H1 (cell line): ENCODE measurements around the gene RELN. TPM values are rescaled to one million over a fixed set of nuclear protein-coding genes. Genes with fewer than 3 reads are reported as not detected.

Experiments
- CTCF ChIA-PET: fragments of 300-600 bp; sonication (Branson Sonifier 250); formaldehyde crosslinking; loops from one replicate; lab custom pipeline; 2021; ENCODE audit not compliant: partially characterized antibody; lab: Charles Lee
- POLR2A ChIA-PET: fragments of 300-600 bp; sonication (Branson Sonifier 250); formaldehyde crosslinking; loops from one replicate; lab custom pipeline; 2021; ENCODE audit warnings: inconsistent platforms; ENCODE audit not compliant: partially characterized antibody; lab: Charles Lee
- DNase-seq, 2 experiments: peaks; one replicate each; pipeline versions ENCODE4 v3.0.0 to v3.0.0-alpha.2; 2010 to 2022; ENCODE audit warnings: low spot score in 2 of 2, low read depth in 1 of 2, mixed read lengths in 1 of 2
- FAIRE-seq: peaks from 2 replicates; lab custom pipeline; 2011; peaks lifted over from hg19 to GRCh38; lab: Jason Lieb, UNC
- H2AFZ ChIP-seq: 2 replicates; pipeline ENCODE4 v1.8.1; 2012; ENCODE audit warnings: low read length, inconsistent platforms
- H2AK5ac ChIP-seq: 2 replicates; pipeline ENCODE4 v1.6.1; 2013; ENCODE audit warnings: low read depth, low read length
- H2BK120ac ChIP-seq: replicated peaks from 2 replicates; pipeline ENCODE3; 2013; ENCODE audit warnings: low read depth, low read length, inconsistent platforms
- H2BK12ac ChIP-seq: 2 replicates; pipeline ENCODE4 v1.6.1; 2013; ENCODE audit warnings: low read depth, low read length
- H2BK15ac ChIP-seq: 2 replicates; pipeline ENCODE4 v1.6.1; 2013; ENCODE audit warnings: low read length
- H2BK20ac ChIP-seq: 2 replicates; pipeline ENCODE4 v1.6.1; 2013; ENCODE audit warnings: low read length
- H2BK5ac ChIP-seq: 2 replicates; pipeline ENCODE4 v1.6.1; 2013; ENCODE audit warnings: low read depth, low read length
- H3K14ac ChIP-seq: 2 replicates; pipeline ENCODE4 v1.6.1; 2013; ENCODE audit warnings: inconsistent platforms; ENCODE audit not compliant: insufficient read length
- H3K18ac ChIP-seq: 2 replicates; pipeline ENCODE4 v1.6.1; 2013; ENCODE audit warnings: low read length; ENCODE audit errors: extremely low read depth
- H3K23ac ChIP-seq: 2 replicates; pipeline ENCODE4 v1.6.1; 2013; ENCODE audit warnings: inconsistent platforms; ENCODE audit not compliant: insufficient read length
- H3K23me2 ChIP-seq: 2 replicates; pipeline ENCODE4 v1.6.1; 2013; ENCODE audit warnings: low read depth, low read length
- H3K27ac ChIP-seq: 2 replicates; pipeline ENCODE4 v1.6.1; 2011; ENCODE audit warnings: low read depth, low read length, inconsistent platforms
- H3K27me3 ChIP-seq, 4 experiments: replicated peaks in 1 of 4; 1 replicate in 1 of 4; 2 replicates in 3 of 4; pipeline versions ENCODE4 v1.6.1 to v1.8.1; 2011 to 2013; ENCODE audit warnings: low read length in 3 of 4, mild to moderate bottlenecking in 3 of 4, inconsistent platforms in 2 of 4, mixed read lengths in 2 of 4, moderate library complexity in 1 of 4; ENCODE audit not compliant: control insufficient read depth in 3 of 4, insufficient read depth in 3 of 4; ENCODE audit errors: extremely low read depth in 1 of 4
- H3K36me3 ChIP-seq, 4 experiments: 2 replicates each; pipeline versions ENCODE4 v1.6.1 to v1.8.1; 2011 to 2013; ENCODE audit warnings: mild to moderate bottlenecking in 4 of 4, low read length in 3 of 4, moderate library complexity in 2 of 4, control low read depth in 1 of 4, inconsistent platforms in 1 of 4; ENCODE audit not compliant: insufficient read depth in 4 of 4, control insufficient read depth in 2 of 4
- H3K4ac ChIP-seq: replicated peaks from 2 replicates; pipeline ENCODE3; 2013; ENCODE audit warnings: low read length, low read depth, mixed read lengths, inconsistent platforms; ENCODE audit not compliant: insufficient read length
- H3K4me1 ChIP-seq, 4 experiments: replicated peaks in 1 of 4; 1 replicate in 1 of 4; 2 replicates in 3 of 4; pipeline versions ENCODE4 v1.6.1 to v1.8.1; 2011 to 2013; ENCODE audit warnings: low read length in 3 of 4, inconsistent platforms in 2 of 4, mixed read lengths in 1 of 4; ENCODE audit not compliant: insufficient read depth in 4 of 4, control insufficient read depth in 3 of 4
- H3K4me2 ChIP-seq, 2 experiments: 2 replicates each; pipeline versions ENCODE4 v1.6.1 to v1.8.1; 2011 to 2013; ENCODE audit warnings: low read depth in 2 of 2, low read length in 2 of 2, control low read depth in 1 of 2, inconsistent platforms in 1 of 2, mild to moderate bottlenecking in 1 of 2; ENCODE audit not compliant: insufficient read depth in 1 of 2
- H3K4me3 ChIP-seq, 4 experiments: fragments of 200-600, 300-600 bp in 1 of 4; sonication (generic), shearing (Covaris generic), sonication (Bioruptor Twin) in 1 of 4; 2 replicates each; pipeline versions ENCODE4 v1.5.1 to v1.8.1; 2011 to 2016; ENCODE audit warnings: low read length in 4 of 4, low read depth in 3 of 4, control low read depth in 2 of 4, inconsistent platforms in 2 of 4, mild to moderate bottlenecking in 2 of 4, mixed read lengths in 1 of 4, moderate library complexity in 1 of 4; ENCODE audit not compliant: insufficient read depth in 2 of 4; ENCODE audit errors: extremely low read depth in 1 of 4
- H3K56ac ChIP-seq: replicated peaks from 2 replicates; pipeline ENCODE3; 2013; ENCODE audit warnings: low read depth, mild to moderate bottlenecking, mixed read lengths, low read length, inconsistent platforms; ENCODE audit not compliant: insufficient read length
- H3K79me1 ChIP-seq: 2 replicates; pipeline ENCODE4 v1.6.1; 2013; ENCODE audit warnings: low read depth, low read length, control low read depth
- H3K79me2 ChIP-seq, 2 experiments: 2 replicates each; pipeline versions ENCODE4 v1.6.1 to v1.8.1; 2012 to 2013; ENCODE audit warnings: low read length in 2 of 2, mild to moderate bottlenecking in 2 of 2, inconsistent platforms in 1 of 2; ENCODE audit not compliant: insufficient read depth in 2 of 2, control insufficient read depth in 1 of 2
- H3K9ac ChIP-seq, 4 experiments: replicated peaks in 1 of 4; 1 replicate in 1 of 4; 2 replicates in 3 of 4; pipeline versions ENCODE4 v1.6.1 to v1.8.1; 2011 to 2013; ENCODE audit warnings: low read depth in 3 of 4, low read length in 3 of 4, control low read depth in 2 of 4, mild to moderate bottlenecking in 2 of 4, moderate library complexity in 2 of 4, inconsistent platforms in 1 of 4; ENCODE audit errors: extremely low read depth in 1 of 4
- H3K9me3 ChIP-seq, 2 experiments: 2 replicates each; pipeline versions ENCODE4 v1.6.1 to v1.8.1; 2012 to 2013; ENCODE audit warnings: mild to moderate bottlenecking in 2 of 2, moderate library complexity in 2 of 2, control low read depth in 1 of 2, inconsistent platforms in 1 of 2, low read depth in 1 of 2, low read length in 1 of 2, mixed read lengths in 1 of 2; ENCODE audit not compliant: insufficient read depth in 2 of 2
- H4K20me1 ChIP-seq, 2 experiments: replicated peaks in 1 of 2; 2 replicates each; pipeline versions ENCODE3 to v1.8.1; 2011 to 2013; ENCODE audit warnings: inconsistent platforms in 2 of 2, low read length in 2 of 2, mild to moderate bottlenecking in 1 of 2; ENCODE audit not compliant: insufficient read depth in 2 of 2, control insufficient read depth in 1 of 2
- H4K5ac ChIP-seq: 2 replicates; pipeline ENCODE4 v1.6.1; 2013; ENCODE audit warnings: low read length, low read depth, mixed read lengths, inconsistent platforms; ENCODE audit not compliant: insufficient read length
- H4K8ac ChIP-seq: 2 replicates; pipeline ENCODE4 v1.8.0; 2013; ENCODE audit warnings: mild to moderate bottlenecking, moderate library complexity, low read length, inconsistent platforms; ENCODE audit not compliant: insufficient read depth; ENCODE audit errors: extremely low read depth
- H4K91ac ChIP-seq: replicated peaks from 2 replicates; pipeline ENCODE3; 2013; ENCODE audit warnings: low read length, mixed read lengths, inconsistent platforms; ENCODE audit not compliant: insufficient read length
- CHD1 ChIP-seq: IDR thresholded peaks from 2 replicates; pipeline ENCODE4 v1.6.1; 2012; ENCODE audit warnings: low read depth, low read length, improper control_type of control experiment
- CTBP2 ChIP-seq: IDR thresholded peaks from 2 replicates; pipeline ENCODE4 v1.7.0; 2011; ENCODE audit warnings: borderline replicate concordance, mild to moderate bottlenecking, moderate library complexity, mixed read lengths, low read length; ENCODE audit not compliant: insufficient read depth, insufficient read length
- CTCF ChIP-seq, 3 experiments: IDR thresholded peaks; 1 replicate in 2 of 3; 2 replicates in 1 of 3; pipeline versions ENCODE4 v1.5.1 to v1.6.1; 2011; ENCODE audit warnings: low read length in 3 of 3, mild to moderate bottlenecking in 3 of 3, inconsistent platforms in 2 of 3, low read depth in 1 of 3, moderate library complexity in 1 of 3; ENCODE audit not compliant: insufficient read depth in 1 of 3; ENCODE audit errors: control extremely low read depth in 1 of 3
- EGR1 ChIP-seq: IDR thresholded peaks from 2 replicates; pipeline ENCODE4 v1.6.1; 2011; ENCODE audit warnings: low read depth, low read length, borderline replicate concordance
- GTF2F1 ChIP-seq: IDR thresholded peaks from 2 replicates; pipeline ENCODE4 v1.6.1; 2012; ENCODE audit warnings: low read depth, low read length, improper control_type of control experiment, borderline replicate concordance
- KDM1A ChIP-seq: fragments of 200-600, 300-600 bp; sonication (generic); IDR thresholded peaks from 2 replicates; pipeline ENCODE4 v1.7.1; 2016; ENCODE audit warnings: mild to moderate bottlenecking, low read length, borderline replicate concordance
- NRF1 ChIP-seq: IDR thresholded peaks from 2 replicates; pipeline ENCODE4 v1.6.1; 2011; ENCODE audit warnings: mild to moderate bottlenecking, low read depth, low read length, improper control_type of control experiment
- POLR2A ChIP-seq, 2 experiments: IDR thresholded peaks; 1 replicate in 1 of 2; 2 replicates in 1 of 2; pipeline ENCODE4 v1.6.1; 2011; ENCODE audit warnings: low read depth in 2 of 2, low read length in 2 of 2, mild to moderate bottlenecking in 2 of 2; ENCODE audit errors: control extremely low read depth in 1 of 2
- POU5F1 ChIP-seq: IDR thresholded peaks from 2 replicates; pipeline ENCODE4 v1.6.1; 2011; ENCODE audit warnings: low read depth, mild to moderate bottlenecking, low read length, moderate library complexity
- RFX5 ChIP-seq: IDR thresholded peaks from 2 replicates; pipeline ENCODE4 v1.6.1; 2011; ENCODE audit warnings: low read depth, low read length, improper control_type of control experiment, borderline replicate concordance
- SUZ12 ChIP-seq: fragments of 200-600 bp; sonication (generic); IDR thresholded peaks from 2 replicates; pipeline ENCODE4 v1.6.1; 2012; ENCODE audit warnings: mild to moderate bottlenecking, inconsistent platforms, low read length, moderate library complexity, mixed read lengths
- TBP ChIP-seq: IDR thresholded peaks from 2 replicates; pipeline ENCODE4 v1.6.1; 2011; ENCODE audit warnings: low read depth, low read length, improper control_type of control experiment
- TEAD4 ChIP-seq: IDR thresholded peaks from 2 replicates; pipeline ENCODE4 v1.6.1; 2012; ENCODE audit warnings: low read depth, low read length, inconsistent platforms, mixed read lengths
- WGBS, 2 experiments: shearing (Covaris generic) in 1 of 2; methylation state at CpG; one replicate each; pipeline versions ENCODE4 v1.1.6 to v1.1.7; 2013 to 2015; ENCODE audit warnings: low lambda C conversion rate in 2 of 2, mixed read lengths in 2 of 2, inconsistent platforms in 1 of 2, low coverage in 1 of 2, missing lambda C conversion rate in 1 of 2; ENCODE audit not compliant: insufficient replicate concordance in 2 of 2, insufficient coverage in 1 of 2, insufficient read length in 1 of 2; ENCODE audit errors: extremely low coverage in 1 of 2, missing lambda C conversion rate in 1 of 2; 5-methylcytosine and 5-hydroxymethylcytosine counted together
- polyA plus RNA-seq, 7 experiments: library from polyadenylated mRNA; depleted of rRNA in 3 of 7; stranded (reverse) in 5 of 7; unstranded in 2 of 7; fragments of >200 nt in 5 of 7; fragments of 200-250 nt in 2 of 7; gene quantifications; 1 replicate in 5 of 7; 2 replicates in 1 of 7; 4 replicates in 1 of 7; pipeline versions ENCODE4 v1.2.1 to v1.2.3, GENCODE V29; 2011 to 2013; ENCODE audit warnings: missing spikeins in 2 of 7, mixed read lengths in 2 of 7
- total RNA-seq: library from RNA; stranded (reverse); fragmentation: NEBNext Ultra II Directional; extraction: Animal tissue kit (Norgen Biotek cat#: 25700); gene quantifications from 2 replicates; pipeline ENCODE4 v1.2.1, GENCODE V29; 2021

The RELN gene
- total and polyA plus RNA-seq, 2 of the 8 experiments (the other 6 are each of a cell fraction or from before 2014, with no cell fraction given), result 0.03 to 0.07 TPM

- no peak overlapping the region for H3K4me2 ChIP-seq
- ChIA-PET POLR2A (no interaction called here), CTCF (no interaction called here)
- H2BK15ac ChIP-seq, result no peak overlapping the region
- no peak overlapping the region for H2AFZ ChIP-seq
- no peaks in the 10 kb centered on the region; the same call in 1 of the 2 replicates for H3K23me2 ChIP-seq
- H2AK5ac ChIP-seq, result no peak overlapping the region
- H3K4ac ChIP-seq, result no peak overlapping the region
- no peak overlapping the region for H2BK20ac ChIP-seq
- H3K79me1 ChIP-seq, result no peaks in the 10 kb centered on the region
- no peaks in the 10 kb centered on the region for H3K27me3 ChIP-seq
- H3K9me3 ChIP-seq, result no peaks in the 10 kb centered on the region
- H3K18ac ChIP-seq, result no peak overlapping the region
- WGBS, 2 experiments, result 93% methylated on average over 3 of the region's 3 CpGs; no CpG with 5 or more reads in 1 of the 2 experiments
- no peaks in the 10 kb centered on the region for H3K36me3 ChIP-seq
- H3K14ac ChIP-seq, result no peak overlapping the region
- H3K4me1 ChIP-seq, result no peaks in the 10 kb centered on the region
- H4K8ac ChIP-seq, result no peak overlapping the region
- DNase-seq, result no peak
- no peak overlapping the region for H3K56ac ChIP-seq
- no peak overlapping the region for H2BK5ac ChIP-seq
- no peak overlapping the region for H3K9ac ChIP-seq
- no peak overlapping the region for H2BK12ac ChIP-seq
- H4K20me1 ChIP-seq, result no peaks in the 10 kb centered on the region
- no peak overlapping the region for H3K23ac ChIP-seq
- no peak overlapping the region for H3K27ac ChIP-seq
- no peak overlapping the region for H3K4me3 ChIP-seq
- H2BK120ac ChIP-seq, result no peak overlapping the region
- no peak overlapping the region for H4K5ac ChIP-seq
- no peaks in the 10 kb centered on the region for H3K79me2 ChIP-seq
- no peak for FAIRE-seq
- H4K91ac ChIP-seq, result no peak overlapping the region
- TF ChIP-seq TEAD4, result no peak
- TF ChIP-seq POLR2A (IDR thresholded peaks at IDR 0.05; ENCODE audit: control extremely low read depth in 1 of 2, low read depth in 2 of 2, low read length in 2 of 2), result no peak
- no peak for TF ChIP-seq SUZ12
- TF ChIP-seq NRF1, result no peak
- TF ChIP-seq CTCF (IDR thresholded peaks at IDR 0.05; ENCODE audit: control extremely low read depth in 1 of 3, insufficient read depth in 1 of 3, low read depth in 1 of 3, low read length in 3 of 3), result no peak
- no peak for TF ChIP-seq CTBP2
- no peak for TF ChIP-seq POU5F1
- TF ChIP-seq CHD1, result no peak
- TF ChIP-seq RFX5, result no peak
- TF ChIP-seq EGR1, result no peak
- TF ChIP-seq KDM1A, result no peak
- no peak for TF ChIP-seq GTF2F1
- TF ChIP-seq TBP, result no peak
Measured at GRCh38 chr7:103902917-103903316, 86.5 kb downstream of the RELN start.
